Activated CD8-positive, alpha-beta T cell treated with anti-CD3 and anti-CD28 coated beads for 36 hours (primary cell): ENCODE results near the gene ZNF467. TPM values are rescaled to one million over a fixed set of nuclear protein-coding genes. Genes with fewer than 3 reads are reported as not detected.

Experiments used
- ATAC-seq: fragments of 200-7000 bp; cut with Tn5 transposase; one replicate; pipeline ENCODE4 v1.10.0; 2021; ENCODE audit warnings: mild to moderate bottlenecking, moderate library complexity
- CTCF ChIA-PET: fragments of 350-600 bp; sonication (Branson Sonifier 250); formaldehyde crosslinking; loops from one replicate; lab custom pipeline; 2021; ENCODE audit warnings: antibody characterized with exemption; lab: Charles Lee
- POLR2A ChIA-PET: fragments of 350-600 bp; sonication (Branson Sonifier 250); formaldehyde crosslinking; loops from one replicate; lab custom pipeline; 2021; ENCODE audit warnings: antibody characterized with exemption; lab: Charles Lee
- DNase-seq: peaks from one replicate; pipeline ENCODE4 v3.0.0-alpha.2; 2020
- H3K27ac Mint-ChIP-seq: one replicate; pipeline ENCODE4 v1.8.0; 2021; ENCODE audit warnings: mild to moderate bottlenecking, mixed read lengths
- H3K27me3 Mint-ChIP-seq: one replicate; pipeline ENCODE4 v1.8.0; 2021; ENCODE audit warnings: mixed read lengths
- H3K36me3 Mint-ChIP-seq: one replicate; pipeline ENCODE4 v1.8.0; 2021; ENCODE audit warnings: low read depth, mixed read lengths
- H3K4me1 Mint-ChIP-seq: one replicate; pipeline ENCODE4 v1.8.0; 2021; ENCODE audit warnings: low read depth, mixed read lengths
- H3K4me3 Mint-ChIP-seq: one replicate; pipeline ENCODE4 v1.8.0; 2021; ENCODE audit warnings: mild to moderate bottlenecking, moderate library complexity, mixed read lengths
- H3K9me3 Mint-ChIP-seq: one replicate; pipeline ENCODE4 v1.8.0; 2021; ENCODE audit warnings: mixed read lengths
- CTCF ChIP-seq: fragments of 200-600 bp; IDR thresholded peaks from one replicate; pipeline ENCODE4 v1.8.0; 2022; ENCODE audit warnings: antibody characterized with exemption, mild to moderate bottlenecking
- intact Hi-C: fragments of 100-400 bp; cut with micrococcal nuclease; formaldehyde crosslinking; loops from one replicate; pipeline ENCODE4 v1.10.0; 2022
- total RNA-seq, 2 experiments: library from RNA; stranded (reverse); gene quantifications; one replicate each; pipeline ENCODE4 v1.2.3, GENCODE V29; 2021

The ZNF467 gene
- total RNA-seq, 2 experiments from 2014 or later = 0.09 TPM; not detected in 1

GRCh38 chr7:149788300-149788851 lies 15.0 kb upstream of the ZNF467 start:
- ChIA-PET CTCF (interaction anchor here (1.5 to 2.4 kb wide), 2 partner anchors 8 to 46 kb away, joined by 5 to 8 read pairs; no protein-coding TSS in a partner anchor), POLR2A (no interaction called here)
- no peak overlapping the region for H3K27ac Mint-ChIP-seq
- no peaks in the 10 kb centered on the region for H3K36me3 Mint-ChIP-seq
- H3K9me3 Mint-ChIP-seq = no peaks in the 10 kb centered on the region
- no peak for TF ChIP-seq CTCF
- H3K4me3 Mint-ChIP-seq = no peak overlapping the region
- DNase-seq = no peak
- no peaks in the 10 kb centered on the region for H3K4me1 Mint-ChIP-seq
- intact Hi-C loops = no loop called here
- ATAC-seq = no peak
- peaks cover 16% of the 10 kb centered on the region for H3K27me3 Mint-ChIP-seq

- TF ChIP-seq CTCF = no peak
- Mint-ChIP-seq H3K27me3 (peaks cover 16% of the 10 kb centered on the region), H3K4me1 (no peaks in the 10 kb centered on the region), H3K27ac (no peak overlapping the region), H3K36me3 (no peaks in the 10 kb centered on the region), H3K9me3 (no peaks in the 10 kb centered on the region), H3K4me3 (no peak overlapping the region)
- ChIA-PET POLR2A (no interaction called here), CTCF (interaction anchor here (2.4 kb wide), 1 partner anchor 46 kb away, joined by 8 read pairs; no protein-coding TSS in a partner anchor)
- no peak for DNase-seq
- intact Hi-C loops = no loop called here
- ATAC-seq = peak; percentile 35
Measured at GRCh38 chr7:149787428-149788299, 14.3 kb upstream of the ZNF467 start.

- intact Hi-C loops = no loop called here
- no peak for ATAC-seq
- Mint-ChIP-seq H3K9me3 (no peaks in the 10 kb centered on the region), H3K36me3 (no peaks in the 10 kb centered on the region), H3K4me3 (no peak overlapping the region), H3K4me1 (no peaks in the 10 kb centered on the region), H3K27ac (no peak overlapping the region), H3K27me3 (peaks cover 11% of the 10 kb centered on the region)
- POLR2A ChIA-PET = no interaction called here
- no peak for DNase-seq
- TF ChIP-seq CTCF = no peak
- CTCF ChIA-PET = no interaction called here
Measured at GRCh38 chr7:149785983-149786382, 12.6 kb upstream of the ZNF467 start.

- TF ChIP-seq CTCF = no peak
- no peak overlapping the region for H3K4me3 Mint-ChIP-seq
- no peak for DNase-seq
- ChIA-PET CTCF (no interaction called here), POLR2A (interaction anchor here (1.0 kb wide), 1 partner anchor 21 kb away, joined by 3 read pairs; no protein-coding TSS in a partner anchor)
- no peak for ATAC-seq
- intact Hi-C loops = no loop called here
- no peaks in the 10 kb centered on the region for H3K36me3 Mint-ChIP-seq
- H3K27ac Mint-ChIP-seq = no peak overlapping the region
- H3K4me1 Mint-ChIP-seq = no peaks in the 10 kb centered on the region
- peaks cover 9% of the 10 kb centered on the region for H3K27me3 Mint-ChIP-seq
- H3K9me3 Mint-ChIP-seq = no peaks in the 10 kb centered on the region
Measured at GRCh38 chr7:149785402-149785801, 12.0 kb upstream of the ZNF467 start.

GRCh38 chr7:149784251-149784608 lies 10.8 kb upstream of the ZNF467 start:
- Mint-ChIP-seq H3K9me3 (no peaks in the 10 kb centered on the region), H3K36me3 (no peaks in the 10 kb centered on the region), H3K4me1 (no peaks in the 10 kb centered on the region), H3K27ac (no peak overlapping the region), H3K4me3 (no peak overlapping the region), H3K27me3 (peaks cover 1% of the 10 kb centered on the region)
- CTCF ChIA-PET = interaction anchor here (3.1 kb wide), 1 partner anchor 15 kb away, joined by 11 read pairs; no protein-coding TSS in a partner anchor
- no peak for TF ChIP-seq CTCF
- ATAC-seq = no peak
- intact Hi-C loops = no loop called here
- POLR2A ChIA-PET = interaction anchor here (1.0 kb wide), 1 partner anchor 22 kb away, joined by 3 read pairs; no protein-coding TSS in a partner anchor
- DNase-seq = no peak
